ENCODE results near the gene FERMT3. TPM values are rescaled to one million over a fixed set of nuclear protein-coding genes. Genes with fewer than 3 reads are reported as not detected.

The FERMT3 gene
- total and polyA plus RNA-seq, 2 of the 13 experiments (the other 11 are each of a cell fraction or from before 2014, with no cell fraction given): 0.29 TPM; not detected in 1

- no peak for TF ChIP-seq SNAI1 (CRISPR knock-in tag; IDR thresholded peaks at IDR 0.05; ENCODE audit: borderline replicate concordance)
- no peak for TF ChIP-seq CSRNP2 (CRISPR knock-in tag; conservative IDR thresholded peaks at IDR 0.05; ENCODE audit: low read depth)
- TF ChIP-seq CERS6 (CRISPR knock-in tag; IDR thresholded peaks at IDR 0.05): no peak
- TF ChIP-seq ZMYM3 (CRISPR knock-in tag; IDR thresholded peaks at IDR 0.05): no peak
- TF ChIP-seq ETS1 (CRISPR knock-in tag; IDR thresholded peaks at IDR 0.05): no peak; the same call in 1 of the 2 replicates
- TF ChIP-seq ZBTB40 (IDR thresholded peaks at IDR 0.05): no peak
- TF ChIP-seq ZBTB40 (CRISPR knock-in tag; IDR thresholded peaks at IDR 0.05): no peak
- no peak for TF ChIP-seq FOSL1 (CRISPR knock-in tag; IDR thresholded peaks at IDR 0.05; ENCODE audit: borderline replicate concordance)
- TF ChIP-seq TFAP4 (IDR thresholded peaks at IDR 0.05; ENCODE audit: borderline replicate concordance, low read depth): no peak; the same call in 1 of the 2 replicates
- TF ChIP-seq CAMTA2 (CRISPR knock-in tag; IDR thresholded peaks at IDR 0.05; ENCODE audit: borderline replicate concordance): no peak
- TF ChIP-seq TFDP2 (CRISPR knock-in tag; IDR thresholded peaks at IDR 0.05): peak; percentile 85
- no peak for TF ChIP-seq ZNF737 (CRISPR knock-in tag; IDR thresholded peaks at IDR 0.05; ENCODE audit: borderline replicate concordance)
- no peak for TF ChIP-seq ZNF891 (CRISPR knock-in tag; IDR thresholded peaks at IDR 0.05)
Observed at GRCh38 chr11:64185693-64186491, 20.6 kb upstream of the FERMT3 start, which contains the start of gene STIP1 (continued).
